ENCODE results near the gene FOXN3.
A peak's percentile ranks its signal among the peaks of the same experiment; 100 is the strongest.

FOXN3 gene

DNA sequence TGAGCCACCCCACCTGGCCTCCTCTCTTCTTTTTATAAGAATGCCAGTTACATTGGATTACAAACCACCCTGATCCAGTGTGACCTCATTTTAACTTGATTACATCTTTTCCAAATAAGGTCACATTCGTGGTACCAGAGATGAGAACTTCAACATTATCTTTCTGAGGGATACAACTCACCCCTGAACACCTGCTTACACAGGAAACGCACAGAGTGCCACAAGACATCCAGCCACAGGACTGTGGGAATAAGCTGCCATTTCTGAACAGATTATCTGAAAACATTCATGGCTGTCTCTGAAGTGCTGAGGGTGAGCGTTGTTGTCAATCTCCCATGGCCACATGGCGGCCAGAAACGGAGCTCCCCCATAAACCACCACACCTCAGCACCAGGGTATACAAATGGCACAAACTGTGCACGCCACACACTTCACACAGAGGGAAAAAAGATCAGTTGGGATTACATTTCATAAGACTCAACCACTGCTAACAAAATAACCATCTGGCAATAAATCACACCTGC lies 23.7 kb downstream of the FOXN3 start:
- Histone ChIP-seq H2AFZ (ENCODE audit: low read length) (no peak overlapping the region), H3K4me1 (ENCODE audit: insufficient read depth, low read length, poor library complexity, severe bottlenecking) (peaks cover 13% of the 10 kb centered on the region), H3K4me3 (ENCODE audit: low read length, poor library complexity, severe bottlenecking) (no peak overlapping the region), H3K9me3 (ENCODE audit: insufficient read depth, low read depth, low read length) (no peaks in the 10 kb centered on the region), H3K9me2 (replicated peaks; ENCODE audit: low read depth, low read length) (no peaks in the 10 kb centered on the region), H3K4me2 (ENCODE audit: low read depth, low read length, poor library complexity, severe bottlenecking) (peak overlapping the region; percentile 18), H3K79me2 (ENCODE audit: insufficient read depth, low read length) (peaks cover 99% of the 10 kb centered on the region), H3K27me3 (ENCODE audit: insufficient read depth, low read length, poor library complexity, severe bottlenecking) (no peaks in the 10 kb centered on the region), H3K9ac (ENCODE audit: low read depth, low read length, poor library complexity, severe bottlenecking) (no peak overlapping the region), H3F3A (ENCODE audit: low read depth) (no peaks in the 10 kb centered on the region), H4K20me1 (ENCODE audit: insufficient read depth, low read length, poor library complexity, severe bottlenecking) (peaks cover 58% of the 10 kb centered on the region), H3K36me3 (ENCODE audit: insufficient read depth, low read length) (peaks cover 3% of the 10 kb centered on the region; the same call in 1 of the 2 replicates)
- TF ChIP-seq EZH2phosphoT487 (IDR thresholded peaks at IDR 0.05; ENCODE audit: borderline replicate concordance) (no peak), CTCF (conservative IDR thresholded peaks at IDR 0.05; ENCODE audit: low read length) (no peak)

DNA sequence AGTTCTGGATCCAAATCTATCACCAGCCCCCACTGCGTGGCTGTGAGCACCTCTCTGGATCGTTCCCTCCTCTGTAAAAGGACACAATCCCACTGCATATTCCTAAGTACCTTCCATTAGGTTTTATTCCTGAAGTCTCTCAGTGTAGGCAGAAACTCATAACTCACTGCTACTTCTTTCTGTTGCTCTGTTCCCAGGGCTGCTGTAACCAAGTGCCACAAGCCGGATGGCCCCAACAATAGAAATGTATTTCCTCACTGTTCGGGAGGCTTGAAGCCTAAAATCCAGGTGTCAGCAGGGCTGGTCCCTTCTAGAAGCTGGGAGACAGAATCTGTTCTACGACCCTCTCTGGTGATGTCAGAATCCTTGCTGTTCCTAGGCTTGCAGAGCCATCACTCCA lies 24.9 kb downstream of the FOXN3 start:
- Histone ChIP-seq H3K79me2 (ENCODE audit: insufficient read depth, low read length) (peaks cover 99% of the 10 kb centered on the region), H3K9me2 (replicated peaks; ENCODE audit: low read depth, low read length) (no peaks in the 10 kb centered on the region), H3K27me3 (ENCODE audit: insufficient read depth, low read length, poor library complexity, severe bottlenecking) (no peaks in the 10 kb centered on the region), H3K36me3 (ENCODE audit: insufficient read depth, low read length) (peaks cover 3% of the 10 kb centered on the region; the same call in 1 of the 2 replicates), H3K4me1 (ENCODE audit: insufficient read depth, low read length, poor library complexity, severe bottlenecking) (peaks cover 13% of the 10 kb centered on the region), H3K4me3 (ENCODE audit: low read length, poor library complexity, severe bottlenecking) (no peak overlapping the region), H3K9ac (ENCODE audit: low read depth, low read length, poor library complexity, severe bottlenecking) (no peak overlapping the region), H3F3A (ENCODE audit: low read depth) (no peaks in the 10 kb centered on the region), H4K20me1 (ENCODE audit: insufficient read depth, low read length, poor library complexity, severe bottlenecking) (peaks cover 58% of the 10 kb centered on the region), H3K9me3 (ENCODE audit: insufficient read depth, low read depth, low read length) (no peaks in the 10 kb centered on the region), H3K4me2 (ENCODE audit: low read depth, low read length, poor library complexity, severe bottlenecking) (no peak overlapping the region), H2AFZ (ENCODE audit: low read length) (no peak overlapping the region)
- no peak for TF ChIP-seq EZH2phosphoT487 (IDR thresholded peaks at IDR 0.05; ENCODE audit: borderline replicate concordance)
- TF ChIP-seq CTCF (conservative IDR thresholded peaks at IDR 0.05; ENCODE audit: low read length): no peak

DNA sequence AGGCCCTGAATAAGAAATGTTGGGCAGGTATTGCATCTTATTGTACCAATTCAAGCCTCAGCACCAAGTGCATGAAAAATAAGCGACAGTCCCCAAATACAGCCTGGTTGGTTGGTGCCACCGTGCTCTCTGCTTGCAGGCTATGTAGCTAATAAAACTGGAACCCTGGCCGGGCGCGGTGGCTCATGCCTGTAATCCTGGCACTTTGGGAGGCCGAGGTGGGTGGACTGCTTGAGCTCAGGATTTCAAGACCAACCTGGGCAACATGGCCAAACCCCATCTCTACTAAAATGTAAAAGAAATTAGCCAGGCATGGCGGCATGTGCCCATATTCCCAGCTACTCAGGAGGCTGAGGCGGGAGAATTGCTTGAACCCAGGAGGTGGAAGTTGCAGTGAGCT lies 25.5 kb downstream of the FOXN3 start:
- Histone ChIP-seq H2AFZ (ENCODE audit: low read length) (no peak overlapping the region), H3K36me3 (ENCODE audit: insufficient read depth, low read length) (no peaks in the 10 kb centered on the region; the same call in 1 of the 2 replicates), H3K9me2 (replicated peaks; ENCODE audit: low read depth, low read length) (no peaks in the 10 kb centered on the region), H3K4me1 (ENCODE audit: insufficient read depth, low read length, poor library complexity, severe bottlenecking) (peaks cover 18% of the 10 kb centered on the region), H3K79me2 (ENCODE audit: insufficient read depth, low read length) (peaks cover 99% of the 10 kb centered on the region), H3K9me3 (ENCODE audit: insufficient read depth, low read depth, low read length) (no peaks in the 10 kb centered on the region), H3K4me3 (ENCODE audit: low read length, poor library complexity, severe bottlenecking) (no peak overlapping the region), H3K9ac (ENCODE audit: low read depth, low read length, poor library complexity, severe bottlenecking) (no peak overlapping the region), H3F3A (ENCODE audit: low read depth) (no peaks in the 10 kb centered on the region), H3K4me2 (ENCODE audit: low read depth, low read length, poor library complexity, severe bottlenecking) (no peak overlapping the region), H3K27me3 (ENCODE audit: insufficient read depth, low read length, poor library complexity, severe bottlenecking) (no peaks in the 10 kb centered on the region), H4K20me1 (ENCODE audit: insufficient read depth, low read length, poor library complexity, severe bottlenecking) (peaks cover 57% of the 10 kb centered on the region)
- TF ChIP-seq CTCF (conservative IDR thresholded peaks at IDR 0.05; ENCODE audit: low read length) (no peak), EZH2phosphoT487 (IDR thresholded peaks at IDR 0.05; ENCODE audit: borderline replicate concordance) (no peak)
